GM18870 (cell line): ENCODE data around the gene RIN1.
A peak's percentile ranks its signal among the peaks of the same experiment; 100 is the strongest.
"Not testable (repeated sequence)": the region's sequence is repeated elsewhere in the genome, so short reads cannot be mapped to it uniquely, and the experiment has no call there.

Experiments used
- ATAC-seq: cut with Tn5 transposase; IDR thresholded peaks from one replicate; pipeline ENCODE4 v1.9.1; 2021; ENCODE audit warnings: moderate library complexity; ENCODE audit not compliant: unreplicated experiment

Gene RIN1

GRCh38 chr11:66320289-66320688 lies 15.9 kb downstream of the RIN1 start:
- ATAC-seq: not testable (repeated sequence)

GRCh38 chr11:66318600-66318970 lies 17.6 kb downstream of the RIN1 start:
- ATAC-seq: no peak

DNA sequence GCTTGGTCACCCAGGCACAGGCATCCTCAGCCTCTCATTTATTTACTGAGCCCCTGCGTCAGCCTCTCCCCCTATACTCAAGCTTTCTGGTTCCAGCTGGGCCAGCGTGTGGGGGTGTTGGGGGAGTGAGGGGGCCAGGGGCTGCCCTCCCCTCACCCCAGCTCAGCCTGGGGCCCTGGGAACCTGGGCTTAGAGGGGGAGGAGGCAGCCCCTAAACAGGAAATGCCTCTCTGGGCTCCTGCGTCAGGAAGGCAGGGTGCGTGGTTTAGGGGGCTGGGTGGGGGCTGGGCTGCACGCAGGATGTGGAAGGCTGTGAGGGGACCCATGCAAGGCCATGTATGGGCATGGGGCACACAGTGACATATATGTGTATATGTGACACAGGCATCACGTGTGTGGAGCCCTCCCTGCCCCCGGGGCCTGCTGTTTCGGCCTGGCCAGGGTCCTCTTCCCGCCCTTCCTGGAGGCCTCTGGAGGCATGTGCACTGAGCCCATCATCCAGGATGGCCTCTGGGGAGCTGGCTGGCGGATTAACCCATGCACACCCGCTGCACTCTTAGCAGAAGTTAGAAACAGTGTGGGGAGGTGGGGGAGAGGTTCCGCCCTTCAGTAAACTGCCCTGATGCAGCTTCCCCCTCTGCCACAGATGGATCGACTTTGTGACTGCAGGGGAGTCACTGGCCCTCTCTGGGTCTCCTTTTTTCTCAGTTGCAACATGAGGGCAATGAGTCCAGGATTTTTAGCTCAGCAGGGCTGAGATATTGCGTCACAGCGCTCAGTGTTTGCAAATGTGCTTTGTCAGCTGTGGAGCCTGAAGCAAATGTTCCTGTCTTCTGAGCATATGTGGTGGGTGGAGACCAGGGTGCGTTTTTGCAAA lies 18.3 kb downstream of the RIN1 start:
- no peak for ATAC-seq

DNA sequence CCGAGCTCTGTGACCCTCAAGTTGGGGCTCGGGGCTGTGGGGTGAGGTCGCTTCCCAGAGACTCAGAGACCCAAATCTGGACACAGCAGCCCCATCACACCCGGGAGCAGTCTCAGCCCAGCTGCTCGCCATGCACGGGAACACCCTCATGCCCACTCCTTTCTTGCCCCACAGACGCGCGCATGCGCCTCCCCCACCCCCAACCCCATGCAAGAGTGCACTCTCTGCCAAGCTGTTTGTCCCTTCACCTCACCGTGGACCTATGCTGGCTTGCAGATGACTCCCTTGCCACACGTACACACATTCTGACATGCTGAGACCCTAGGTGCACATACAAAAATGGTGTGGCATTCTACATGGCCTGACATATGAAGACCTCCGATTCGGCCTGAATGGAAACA lies 18.9 kb downstream of the RIN1 start:
- ATAC-seq: no peak

- no peak for ATAC-seq
These were observed 19.4 kb downstream of the RIN1 start, which contains the start of gene CD248 for GRCh38 chr11:66316849-66317251. Gene CD248 (minus strand): TSS chr11:66317044. CDS start chr11:66317027, 17 bp downstream.

DNA sequence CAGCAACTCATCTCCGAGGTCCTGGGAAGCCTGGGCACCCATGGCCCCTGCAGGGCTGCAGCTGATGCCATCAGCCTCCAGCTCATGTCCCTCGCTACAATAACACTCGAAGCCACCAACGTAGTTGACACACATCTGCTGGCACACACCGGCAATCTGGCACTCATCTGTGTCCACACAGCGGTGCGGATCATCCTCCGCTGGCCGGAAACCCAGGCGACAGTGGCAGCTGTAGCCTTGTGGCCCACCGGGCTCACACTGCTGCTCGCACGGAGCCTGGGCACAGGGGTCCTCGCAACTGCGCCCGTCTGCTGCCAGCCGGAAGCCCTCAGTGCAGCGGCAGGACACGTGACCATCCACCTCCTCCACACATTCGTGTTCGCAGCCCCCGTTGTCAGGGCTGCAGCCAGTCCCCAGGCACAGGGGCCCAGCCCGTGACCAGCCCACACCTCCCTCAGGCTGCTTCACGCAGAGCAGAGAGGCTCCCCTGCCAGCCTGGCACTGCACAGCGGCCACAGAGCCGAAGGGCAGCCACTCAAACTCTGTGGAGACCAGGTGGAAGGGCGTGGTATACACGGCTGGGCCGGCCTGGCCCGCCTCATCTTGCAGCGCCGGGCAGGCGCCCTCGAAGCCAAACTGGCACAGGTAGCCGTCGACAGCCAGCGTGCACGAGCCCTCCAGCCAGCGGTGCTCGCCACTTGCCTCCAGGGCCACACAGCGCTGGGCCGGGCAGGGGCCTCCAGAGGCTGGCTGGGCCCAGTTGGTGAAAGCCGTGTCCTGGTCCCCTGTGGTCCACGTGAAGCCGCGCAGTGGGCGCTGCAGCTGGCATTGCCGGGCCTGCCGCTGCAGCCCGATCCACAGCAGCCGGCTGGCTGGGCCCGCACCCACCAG lies 20.1 kb downstream of the RIN1 start:
- ATAC-seq: no peak

DNA sequence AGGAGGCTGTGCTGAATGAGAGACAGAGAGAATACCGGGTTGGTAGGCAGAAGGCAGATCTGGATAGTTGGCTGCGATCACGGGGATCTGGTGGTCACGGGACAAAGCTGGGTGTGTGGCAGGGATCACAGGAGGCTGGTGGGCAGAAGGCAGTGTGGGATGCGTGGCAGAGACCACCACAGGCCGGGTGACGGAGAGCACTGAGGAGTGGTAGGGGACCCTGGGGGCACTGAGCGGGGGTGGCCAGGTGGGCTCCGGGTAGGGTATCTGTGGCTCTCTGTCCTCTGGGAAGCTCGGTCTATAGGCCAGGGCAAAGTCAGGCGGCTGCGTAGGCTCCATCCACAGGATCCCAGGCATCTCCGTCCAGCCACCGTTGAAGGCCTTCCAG lies 20.7 kb downstream of the RIN1 start:
- no peak for ATAC-seq

DNA sequence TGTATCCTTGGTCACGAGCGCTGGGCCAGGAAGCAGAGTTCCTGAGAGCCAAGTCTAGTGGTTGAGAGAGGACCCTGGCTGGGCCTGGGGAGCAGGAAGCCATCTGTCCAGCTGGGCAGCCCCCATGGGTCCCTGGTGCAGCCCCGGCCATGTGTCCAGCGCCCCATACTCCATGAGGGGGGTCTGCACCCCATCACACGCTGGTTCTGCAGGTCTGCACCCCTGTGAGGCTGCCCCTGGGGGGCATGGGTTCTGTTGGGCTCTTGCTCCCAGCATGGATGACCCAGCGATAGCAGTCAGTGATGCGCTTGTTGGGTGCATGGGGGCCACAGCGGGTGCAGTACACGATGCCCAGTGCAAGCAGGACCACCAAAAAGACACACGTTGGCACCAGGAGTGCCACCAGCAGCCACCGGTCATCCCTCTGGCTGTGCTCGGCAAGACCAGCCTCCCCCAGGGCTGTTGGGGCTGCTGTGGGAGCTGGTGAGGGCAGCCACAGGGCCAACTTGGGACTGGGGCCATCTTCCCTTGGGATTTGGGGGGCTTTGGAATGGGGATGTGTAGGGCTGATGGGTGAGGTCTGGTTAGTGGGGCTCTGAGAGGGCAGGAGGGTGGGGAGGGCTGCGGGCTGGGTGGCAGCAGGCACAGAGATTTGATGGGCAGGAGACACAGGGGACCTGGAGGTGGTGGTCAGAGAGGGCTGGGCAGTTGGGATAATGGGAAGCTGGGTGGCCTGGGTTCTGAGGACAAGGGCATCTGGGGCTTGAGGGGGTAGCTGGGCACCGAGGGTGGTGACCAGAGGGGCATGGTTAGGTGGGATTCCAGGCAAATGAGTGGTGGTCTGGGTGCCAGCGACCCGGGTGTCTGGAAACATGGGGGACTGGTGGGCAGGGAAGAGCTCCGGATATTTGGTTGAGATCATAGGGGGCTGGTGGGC lies 21.4 kb downstream of the RIN1 start:
- no peak for ATAC-seq

GRCh38 chr11:66314186-66314501 lies 22.1 kb downstream of the RIN1 start:
- no peak for ATAC-seq

- ATAC-seq: no peak
These were observed 22.7 kb downstream of the RIN1 start for GRCh38 chr11:66313321-66314185.

- ATAC-seq: peak; percentile 41
These were observed 23.5 kb downstream of the RIN1 start for GRCh38 chr11:66312549-66313320.

DNA sequence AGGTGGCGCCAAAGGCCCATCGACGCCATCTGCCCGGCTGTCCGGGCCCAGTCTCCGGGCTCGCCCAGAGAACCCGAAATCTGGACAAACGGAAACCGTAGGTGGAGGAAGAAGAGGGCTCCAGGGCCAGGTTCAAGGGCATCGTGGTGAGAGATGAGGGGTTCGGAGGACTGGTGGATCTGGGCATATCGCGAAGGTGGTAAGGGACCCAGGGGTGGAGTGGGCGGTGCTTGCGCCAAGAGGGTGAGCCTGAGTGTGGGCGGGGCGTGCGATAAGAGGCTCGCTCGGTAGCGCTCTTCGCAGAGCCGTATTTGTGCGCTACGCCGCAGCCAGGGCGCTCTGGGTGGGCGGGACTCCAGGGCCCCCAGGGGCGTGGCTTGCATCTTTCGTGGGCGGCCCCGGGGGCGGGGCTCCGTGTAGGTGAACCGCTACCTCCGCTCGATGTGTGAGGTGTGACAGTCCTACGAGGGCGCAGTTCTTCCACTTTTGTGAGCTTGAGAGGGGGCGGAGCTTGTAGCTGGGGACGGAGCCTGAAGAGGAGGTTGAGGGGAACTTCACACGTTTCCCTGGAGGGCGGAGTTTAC lies 24.2 kb downstream of the RIN1 start:
- peak; percentile 65 for ATAC-seq

DNA sequence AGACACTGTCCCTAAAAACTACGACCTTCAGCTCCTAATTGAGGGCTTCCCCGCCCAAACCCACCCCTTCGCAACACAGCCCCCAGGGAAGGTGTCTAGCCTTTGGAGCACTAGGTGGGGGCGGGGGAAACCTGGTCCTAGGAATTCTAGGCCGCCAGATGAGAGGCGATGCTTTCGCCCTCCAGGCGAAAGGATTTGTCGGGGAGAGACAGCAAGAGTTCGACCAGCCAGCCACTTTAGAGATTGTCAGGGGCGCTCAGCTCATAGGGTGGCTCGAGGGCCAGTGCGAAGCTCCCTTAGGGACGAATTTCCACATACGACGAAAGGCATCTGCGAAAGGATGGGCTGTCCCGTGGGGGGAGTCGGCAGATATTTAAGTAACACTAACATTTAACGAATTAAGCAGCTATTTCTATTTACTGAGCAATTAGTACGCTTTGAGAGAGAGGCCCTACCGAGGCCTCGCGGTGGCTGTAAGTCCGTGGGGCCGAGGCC lies 24.7 kb downstream of the RIN1 start:
- no peak for ATAC-seq

GRCh38 chr11:66310803-66311440 lies 25.3 kb downstream of the RIN1 start:
- not testable (repeated sequence) for ATAC-seq

- ATAC-seq: no peak
These were observed 25.9 kb downstream of the RIN1 start for GRCh38 chr11:66310324-66310723.

DNA sequence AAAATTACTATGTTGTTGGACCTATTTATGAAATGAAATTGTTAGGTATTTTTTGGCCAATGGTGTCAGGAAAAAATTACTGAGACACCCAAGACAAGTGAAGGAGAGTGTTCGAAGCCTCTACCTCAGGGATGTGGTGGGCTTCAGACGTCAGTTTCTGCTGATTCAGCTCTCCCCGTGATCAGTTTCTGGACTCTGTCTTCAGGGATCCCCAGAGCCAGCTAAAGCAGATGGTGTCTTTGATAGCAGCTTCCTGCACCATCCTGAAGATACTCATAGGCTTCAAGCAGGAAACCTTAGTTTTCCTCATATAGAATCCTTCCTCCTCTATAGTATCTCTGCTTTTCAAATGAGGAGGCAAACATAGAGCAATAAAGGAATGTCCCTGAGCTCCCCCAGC lies 26.8 kb downstream of the RIN1 start:
- ATAC-seq: no peak

GRCh38 chr11:66302656-66303055 lies 33.6 kb downstream of the RIN1 start:
- ATAC-seq: no peak

DNA sequence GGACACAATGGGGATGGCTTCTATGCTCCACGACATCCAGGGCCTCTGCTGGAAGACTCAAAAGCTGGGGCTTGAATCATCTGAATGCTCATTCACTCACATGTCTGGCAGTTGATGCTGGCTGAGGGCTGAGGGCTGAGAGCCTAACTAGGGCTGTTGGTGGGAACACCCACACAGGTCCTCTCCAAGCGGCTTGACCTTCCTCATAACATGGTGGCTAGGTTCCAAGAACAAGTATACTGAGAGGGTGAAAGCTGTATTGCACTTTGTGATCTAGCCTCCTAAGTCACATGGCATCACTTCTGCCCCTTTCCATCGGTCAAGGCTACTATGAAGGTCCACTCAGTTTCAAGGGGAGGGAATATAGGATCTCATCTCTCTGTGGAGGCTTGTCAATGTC lies 37.0 kb downstream of the RIN1 start:
- no peak for ATAC-seq
